GM12801 (cell line): Measurements from ENCODE around the gene SEPSECS.

Experiments
- CTCF ChIP-seq: IDR thresholded peaks from one replicate; pipeline ENCODE4 v1.5.1; 2011; ENCODE audit warnings: control low read depth; ENCODE audit not compliant: insufficient read length; ENCODE audit errors: extremely low read depth

SEPSECS gene

GRCh38 chr4:25159837-25160713, at the start of gene SEPSECS:
Gene SEPSECS (minus strand): TSS chr4:25160449. CDS start chr4:25160369, 80 bp downstream.
- no peak for TF ChIP-seq CTCF

DNA sequence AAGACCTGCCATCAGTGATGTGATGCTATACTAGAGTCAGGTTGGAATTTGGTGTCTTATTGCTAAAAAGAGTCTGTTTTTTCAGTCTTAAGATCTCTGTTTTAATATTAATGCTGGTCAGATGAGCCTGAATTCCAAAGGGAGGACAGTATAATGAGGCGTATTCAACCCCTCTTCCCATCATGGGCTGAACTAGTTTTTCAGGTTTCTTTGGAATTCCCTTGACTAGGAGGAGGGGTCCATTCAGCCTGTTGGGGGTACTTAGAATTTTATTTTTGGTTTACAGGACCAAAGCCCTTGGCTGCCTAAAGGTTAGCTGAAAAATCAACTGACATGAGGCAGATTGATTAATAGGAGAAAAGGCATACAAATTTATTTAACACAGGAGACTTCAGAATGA, 49.5 kb upstream of the SEPSECS start:
- TF ChIP-seq CTCF = no peak

- TF ChIP-seq CTCF = no peak
Observed at GRCh38 chr4:25207997-25208396, 47.7 kb upstream of the SEPSECS start.

- no peak for TF ChIP-seq CTCF
Observed at GRCh38 chr4:25198713-25199112, 38.5 kb upstream of the SEPSECS start.

- no peak for TF ChIP-seq CTCF
Observed at GRCh38 chr4:25190407-25190806, 30.2 kb upstream of the SEPSECS start.

DNA sequence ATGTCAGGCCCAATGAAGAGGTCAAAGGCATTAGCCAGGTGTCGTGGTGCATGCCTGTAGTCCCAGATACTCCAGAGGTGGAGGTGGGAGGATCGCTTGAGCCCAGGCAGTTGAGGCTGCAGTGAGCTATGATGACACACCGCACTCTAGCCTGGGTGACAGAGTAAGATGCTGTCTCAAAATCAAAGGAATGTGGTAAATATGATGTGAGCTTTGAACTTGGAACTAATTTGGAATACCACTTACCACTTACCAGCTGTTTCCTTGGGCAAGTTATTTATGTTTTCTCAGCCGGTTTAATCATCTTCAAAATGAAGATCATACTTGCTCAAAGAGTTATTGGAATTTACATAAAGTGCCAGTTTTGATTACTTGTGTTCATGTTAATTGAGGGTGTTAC, 23.8 kb upstream of the SEPSECS start:
- TF ChIP-seq CTCF = no peak

GRCh38 chr4:25182937-25183336, 22.7 kb upstream of the SEPSECS start:
- no peak for TF ChIP-seq CTCF
